ENCODE data around the gene VRK3. TPM values are rescaled to one million over a fixed set of nuclear protein-coding genes. Genes with fewer than 3 reads are reported as not detected.

Gene VRK3
- total RNA-seq, 1 experiment from 2014 or later, result 33.4 TPM

DNA sequence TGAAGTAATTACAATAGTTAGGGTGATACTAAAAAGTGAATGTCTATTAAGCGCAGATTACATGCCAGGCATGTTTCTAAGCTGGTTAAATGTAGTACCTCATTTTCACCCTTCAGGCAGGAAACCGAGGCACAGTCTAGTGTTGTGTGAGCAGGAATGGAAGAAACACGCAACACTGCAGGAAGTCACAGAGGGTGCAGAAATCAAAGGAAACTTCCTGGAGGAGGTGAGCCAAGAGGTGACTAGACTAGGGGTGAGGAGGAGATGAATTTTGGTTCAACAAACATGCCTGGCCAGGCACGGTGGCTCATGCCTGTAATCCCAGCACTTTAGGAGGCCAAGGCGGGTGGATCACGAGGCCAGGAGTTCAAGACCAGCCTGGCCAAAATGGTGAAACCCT is 42.4 kb upstream of the VRK3 start:
- DNase-seq (ENCODE audit: low spot score), result no peak
- peaks cover 2% of the 10 kb centered on the region for H3K27me3 Mint-ChIP-seq (ENCODE audit: low read depth)
- H3K4me1 Mint-ChIP-seq, result no peaks in the 10 kb centered on the region
- peaks cover 54% of the 10 kb centered on the region for H3K9me3 Mint-ChIP-seq
- H3K4me3 Mint-ChIP-seq, result no peak overlapping the region
- H3K27ac Mint-ChIP-seq, result no peak overlapping the region
- peaks cover 18% of the 10 kb centered on the region for H3K36me3 Mint-ChIP-seq
- CTCF ChIA-PET, result no interaction called here
- POLR2A ChIA-PET, result no interaction called here
- TF ChIP-seq ZNF138 (CRISPR knock-in tag; conservative IDR thresholded peaks at IDR 0.05), result no peak
- no peak for TF ChIP-seq FOXK1 (CRISPR knock-in tag; IDR thresholded peaks at IDR 0.05)
- TF ChIP-seq, protein P1, sequence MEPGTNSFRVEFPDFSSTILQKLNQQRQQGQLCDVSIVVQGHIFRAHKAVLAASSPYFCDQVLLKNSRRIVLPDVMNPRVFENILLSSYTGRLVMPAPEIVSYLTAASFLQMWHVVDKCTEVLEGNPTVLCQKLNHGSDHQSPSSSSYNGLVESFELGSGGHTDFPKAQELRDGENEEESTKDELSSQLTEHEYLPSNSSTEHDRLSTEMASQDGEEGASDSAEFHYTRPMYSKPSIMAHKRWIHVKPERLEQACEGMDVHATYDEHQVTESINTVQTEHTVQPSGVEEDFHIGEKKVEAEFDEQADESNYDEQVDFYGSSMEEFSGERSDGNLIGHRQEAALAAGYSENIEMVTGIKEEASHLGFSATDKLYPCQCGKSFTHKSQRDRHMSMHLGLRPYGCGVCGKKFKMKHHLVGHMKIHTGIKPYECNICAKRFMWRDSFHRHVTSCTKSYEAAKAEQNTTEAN (CRISPR knock-in tag; IDR thresholded peaks at IDR 0.05), result no peak
- TF ChIP-seq SOX15 (CRISPR knock-in tag; IDR thresholded peaks at IDR 0.05), result no peak
- no peak for TF ChIP-seq CREM (CRISPR knock-in tag; IDR thresholded peaks at IDR 0.05)
- TF ChIP-seq RORB (CRISPR knock-in tag; IDR thresholded peaks at IDR 0.05), result no peak
- TF ChIP-seq, protein P2, sequence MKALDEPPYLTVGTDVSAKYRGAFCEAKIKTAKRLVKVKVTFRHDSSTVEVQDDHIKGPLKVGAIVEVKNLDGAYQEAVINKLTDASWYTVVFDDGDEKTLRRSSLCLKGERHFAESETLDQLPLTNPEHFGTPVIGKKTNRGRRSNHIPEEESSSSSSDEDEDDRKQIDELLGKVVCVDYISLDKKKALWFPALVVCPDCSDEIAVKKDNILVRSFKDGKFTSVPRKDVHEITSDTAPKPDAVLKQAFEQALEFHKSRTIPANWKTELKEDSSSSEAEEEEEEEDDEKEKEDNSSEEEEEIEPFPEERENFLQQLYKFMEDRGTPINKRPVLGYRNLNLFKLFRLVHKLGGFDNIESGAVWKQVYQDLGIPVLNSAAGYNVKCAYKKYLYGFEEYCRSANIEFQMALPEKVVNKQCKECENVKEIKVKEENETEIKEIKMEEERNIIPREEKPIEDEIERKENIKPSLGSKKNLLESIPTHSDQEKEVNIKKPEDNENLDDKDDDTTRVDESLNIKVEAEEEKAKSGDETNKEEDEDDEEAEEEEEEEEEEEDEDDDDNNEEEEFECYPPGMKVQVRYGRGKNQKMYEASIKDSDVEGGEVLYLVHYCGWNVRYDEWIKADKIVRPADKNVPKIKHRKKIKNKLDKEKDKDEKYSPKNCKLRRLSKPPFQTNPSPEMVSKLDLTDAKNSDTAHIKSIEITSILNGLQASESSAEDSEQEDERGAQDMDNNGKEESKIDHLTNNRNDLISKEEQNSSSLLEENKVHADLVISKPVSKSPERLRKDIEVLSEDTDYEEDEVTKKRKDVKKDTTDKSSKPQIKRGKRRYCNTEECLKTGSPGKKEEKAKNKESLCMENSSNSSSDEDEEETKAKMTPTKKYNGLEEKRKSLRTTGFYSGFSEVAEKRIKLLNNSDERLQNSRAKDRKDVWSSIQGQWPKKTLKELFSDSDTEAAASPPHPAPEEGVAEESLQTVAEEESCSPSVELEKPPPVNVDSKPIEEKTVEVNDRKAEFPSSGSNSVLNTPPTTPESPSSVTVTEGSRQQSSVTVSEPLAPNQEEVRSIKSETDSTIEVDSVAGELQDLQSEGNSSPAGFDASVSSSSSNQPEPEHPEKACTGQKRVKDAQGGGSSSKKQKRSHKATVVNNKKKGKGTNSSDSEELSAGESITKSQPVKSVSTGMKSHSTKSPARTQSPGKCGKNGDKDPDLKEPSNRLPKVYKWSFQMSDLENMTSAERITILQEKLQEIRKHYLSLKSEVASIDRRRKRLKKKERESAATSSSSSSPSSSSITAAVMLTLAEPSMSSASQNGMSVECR (CRISPR knock-in tag; IDR thresholded peaks at IDR 0.05; ENCODE audit: borderline replicate concordance), result no peak
- TF ChIP-seq, protein P3, sequence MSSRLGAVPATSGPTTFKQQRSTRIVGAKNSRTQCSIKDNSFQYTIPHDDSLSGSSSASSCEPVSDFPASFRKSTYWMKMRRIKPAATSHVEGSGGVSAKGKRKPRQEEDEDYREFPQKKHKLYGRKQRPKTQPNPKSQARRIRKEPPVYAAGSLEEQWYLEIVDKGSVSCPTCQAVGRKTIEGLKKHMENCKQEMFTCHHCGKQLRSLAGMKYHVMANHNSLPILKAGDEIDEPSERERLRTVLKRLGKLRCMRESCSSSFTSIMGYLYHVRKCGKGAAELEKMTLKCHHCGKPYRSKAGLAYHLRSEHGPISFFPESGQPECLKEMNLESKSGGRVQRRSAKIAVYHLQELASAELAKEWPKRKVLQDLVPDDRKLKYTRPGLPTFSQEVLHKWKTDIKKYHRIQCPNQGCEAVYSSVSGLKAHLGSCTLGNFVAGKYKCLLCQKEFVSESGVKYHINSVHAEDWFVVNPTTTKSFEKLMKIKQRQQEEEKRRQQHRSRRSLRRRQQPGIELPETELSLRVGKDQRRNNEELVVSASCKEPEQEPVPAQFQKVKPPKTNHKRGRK (CRISPR knock-in tag; IDR thresholded peaks at IDR 0.05; ENCODE audit: borderline replicate concordance), result no peak
- TF ChIP-seq TEAD4 (CRISPR knock-in tag; IDR thresholded peaks at IDR 0.05), result no peak
- no peak for TF ChIP-seq ZNF121 (CRISPR knock-in tag; IDR thresholded peaks at IDR 0.05)
- TF ChIP-seq SP1 (CRISPR knock-in tag; conservative IDR thresholded peaks at IDR 0.05), result no peak
- no peak for ATAC-seq

DNA sequence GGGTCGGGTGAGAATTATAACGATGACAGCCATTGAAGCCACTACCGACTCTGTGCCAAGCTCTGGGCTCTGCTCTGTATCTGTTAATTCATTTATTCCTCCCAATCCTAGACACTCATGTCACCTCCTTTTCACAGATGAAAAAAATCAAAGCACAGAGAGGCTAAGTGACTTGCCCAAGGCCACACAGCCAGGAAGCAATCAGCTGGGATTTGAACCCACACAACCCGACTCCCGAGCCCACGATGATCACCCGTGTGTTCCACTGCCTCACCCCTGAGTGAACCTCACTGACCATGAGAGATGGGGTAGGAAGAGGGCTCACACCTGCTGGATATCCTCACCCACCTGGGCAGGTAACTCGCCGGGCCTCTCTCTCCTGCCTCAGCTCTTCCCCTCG is 40.8 kb upstream of the VRK3 start:
- ChIA-PET POLR2A (no interaction called here), CTCF (no interaction called here)
- DNase-seq (ENCODE audit: low spot score), result no peak
- no peak overlapping the region for H3K4me3 Mint-ChIP-seq
- H3K4me1 Mint-ChIP-seq, result no peaks in the 10 kb centered on the region
- H3K27ac Mint-ChIP-seq, result no peak overlapping the region
- peaks cover 27% of the 10 kb centered on the region for H3K36me3 Mint-ChIP-seq
- no peak for ATAC-seq
- peaks cover 5% of the 10 kb centered on the region for H3K27me3 Mint-ChIP-seq (ENCODE audit: low read depth)
- H3K9me3 Mint-ChIP-seq, result peaks cover 54% of the 10 kb centered on the region
- TF ChIP-seq, protein P4, sequence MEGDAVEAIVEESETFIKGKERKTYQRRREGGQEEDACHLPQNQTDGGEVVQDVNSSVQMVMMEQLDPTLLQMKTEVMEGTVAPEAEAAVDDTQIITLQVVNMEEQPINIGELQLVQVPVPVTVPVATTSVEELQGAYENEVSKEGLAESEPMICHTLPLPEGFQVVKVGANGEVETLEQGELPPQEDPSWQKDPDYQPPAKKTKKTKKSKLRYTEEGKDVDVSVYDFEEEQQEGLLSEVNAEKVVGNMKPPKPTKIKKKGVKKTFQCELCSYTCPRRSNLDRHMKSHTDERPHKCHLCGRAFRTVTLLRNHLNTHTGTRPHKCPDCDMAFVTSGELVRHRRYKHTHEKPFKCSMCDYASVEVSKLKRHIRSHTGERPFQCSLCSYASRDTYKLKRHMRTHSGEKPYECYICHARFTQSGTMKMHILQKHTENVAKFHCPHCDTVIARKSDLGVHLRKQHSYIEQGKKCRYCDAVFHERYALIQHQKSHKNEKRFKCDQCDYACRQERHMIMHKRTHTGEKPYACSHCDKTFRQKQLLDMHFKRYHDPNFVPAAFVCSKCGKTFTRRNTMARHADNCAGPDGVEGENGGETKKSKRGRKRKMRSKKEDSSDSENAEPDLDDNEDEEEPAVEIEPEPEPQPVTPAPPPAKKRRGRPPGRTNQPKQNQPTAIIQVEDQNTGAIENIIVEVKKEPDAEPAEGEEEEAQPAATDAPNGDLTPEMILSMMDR (IDR thresholded peaks at IDR 0.05), result no peak
- no peak for TF ChIP-seq JAZF1 (CRISPR knock-in tag; IDR thresholded peaks at IDR 0.05)
- TF ChIP-seq SMAD3 (CRISPR knock-in tag; IDR thresholded peaks at IDR 0.05; ENCODE audit: borderline replicate concordance), result no peak
- TF ChIP-seq CREB1 (CRISPR knock-in tag; IDR thresholded peaks at IDR 0.05), result no peak
- TF ChIP-seq NR3C1 (CRISPR knock-in tag; conservative IDR thresholded peaks at IDR 0.05; ENCODE audit: low read depth), result no peak
- TF ChIP-seq ZNF416 (CRISPR knock-in tag; IDR thresholded peaks at IDR 0.05), result no peak
- TF ChIP-seq, protein P5, sequence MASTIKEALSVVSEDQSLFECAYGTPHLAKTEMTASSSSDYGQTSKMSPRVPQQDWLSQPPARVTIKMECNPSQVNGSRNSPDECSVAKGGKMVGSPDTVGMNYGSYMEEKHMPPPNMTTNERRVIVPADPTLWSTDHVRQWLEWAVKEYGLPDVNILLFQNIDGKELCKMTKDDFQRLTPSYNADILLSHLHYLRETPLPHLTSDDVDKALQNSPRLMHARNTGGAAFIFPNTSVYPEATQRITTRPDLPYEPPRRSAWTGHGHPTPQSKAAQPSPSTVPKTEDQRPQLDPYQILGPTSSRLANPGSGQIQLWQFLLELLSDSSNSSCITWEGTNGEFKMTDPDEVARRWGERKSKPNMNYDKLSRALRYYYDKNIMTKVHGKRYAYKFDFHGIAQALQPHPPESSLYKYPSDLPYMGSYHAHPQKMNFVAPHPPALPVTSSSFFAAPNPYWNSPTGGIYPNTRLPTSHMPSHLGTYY (CRISPR knock-in tag; IDR thresholded peaks at IDR 0.05), result no peak
- TF ChIP-seq, protein P6, sequence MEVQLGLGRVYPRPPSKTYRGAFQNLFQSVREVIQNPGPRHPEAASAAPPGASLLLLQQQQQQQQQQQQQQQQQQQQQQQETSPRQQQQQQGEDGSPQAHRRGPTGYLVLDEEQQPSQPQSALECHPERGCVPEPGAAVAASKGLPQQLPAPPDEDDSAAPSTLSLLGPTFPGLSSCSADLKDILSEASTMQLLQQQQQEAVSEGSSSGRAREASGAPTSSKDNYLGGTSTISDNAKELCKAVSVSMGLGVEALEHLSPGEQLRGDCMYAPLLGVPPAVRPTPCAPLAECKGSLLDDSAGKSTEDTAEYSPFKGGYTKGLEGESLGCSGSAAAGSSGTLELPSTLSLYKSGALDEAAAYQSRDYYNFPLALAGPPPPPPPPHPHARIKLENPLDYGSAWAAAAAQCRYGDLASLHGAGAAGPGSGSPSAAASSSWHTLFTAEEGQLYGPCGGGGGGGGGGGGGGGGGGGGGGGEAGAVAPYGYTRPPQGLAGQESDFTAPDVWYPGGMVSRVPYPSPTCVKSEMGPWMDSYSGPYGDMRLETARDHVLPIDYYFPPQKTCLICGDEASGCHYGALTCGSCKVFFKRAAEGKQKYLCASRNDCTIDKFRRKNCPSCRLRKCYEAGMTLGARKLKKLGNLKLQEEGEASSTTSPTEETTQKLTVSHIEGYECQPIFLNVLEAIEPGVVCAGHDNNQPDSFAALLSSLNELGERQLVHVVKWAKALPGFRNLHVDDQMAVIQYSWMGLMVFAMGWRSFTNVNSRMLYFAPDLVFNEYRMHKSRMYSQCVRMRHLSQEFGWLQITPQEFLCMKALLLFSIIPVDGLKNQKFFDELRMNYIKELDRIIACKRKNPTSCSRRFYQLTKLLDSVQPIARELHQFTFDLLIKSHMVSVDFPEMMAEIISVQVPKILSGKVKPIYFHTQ (CRISPR knock-in tag; IDR thresholded peaks at IDR 0.05), result no peak
- TF ChIP-seq, protein P7, sequence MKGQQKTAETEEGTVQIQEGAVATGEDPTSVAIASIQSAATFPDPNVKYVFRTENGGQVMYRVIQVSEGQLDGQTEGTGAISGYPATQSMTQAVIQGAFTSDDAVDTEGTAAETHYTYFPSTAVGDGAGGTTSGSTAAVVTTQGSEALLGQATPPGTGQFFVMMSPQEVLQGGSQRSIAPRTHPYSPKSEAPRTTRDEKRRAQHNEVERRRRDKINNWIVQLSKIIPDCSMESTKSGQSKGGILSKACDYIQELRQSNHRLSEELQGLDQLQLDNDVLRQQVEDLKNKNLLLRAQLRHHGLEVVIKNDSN (CRISPR knock-in tag; IDR thresholded peaks at IDR 0.05), result no peak
- TF ChIP-seq ZBTB21 (CRISPR knock-in tag; IDR thresholded peaks at IDR 0.05; ENCODE audit: borderline replicate concordance), result no peak
- no peak for TF ChIP-seq EMX1 (CRISPR knock-in tag; IDR thresholded peaks at IDR 0.05)
- TF ChIP-seq TP53 (CRISPR knock-in tag; IDR thresholded peaks at IDR 0.05), result no peak
- no peak for TF ChIP-seq ZNF317 (CRISPR knock-in tag; IDR thresholded peaks at IDR 0.05; ENCODE audit: borderline replicate concordance, low read depth)

All from WTC11 (cell line).